Ascending aorta (tissue), 2 donors: Measurements from ENCODE around the gene FLNB. TPM values are rescaled to one million over a fixed set of nuclear protein-coding genes. Genes with fewer than 3 reads are reported as not detected.
A peak's percentile ranks its signal among the peaks of the same experiment; 100 is the strongest.

Experiments used
- DNase-seq, 2 donors: peaks; one replicate each; pipeline ENCODE4 v3.0.0-alpha.2; 2019; ENCODE audit warnings: low spot score in 2 of 2
- H3K27ac ChIP-seq, 2 donors: fragments of 200-600 bp; sonication (generic); one replicate each; pipeline ENCODE4 v1.5.1; 2016 to 2017; ENCODE audit warnings: mild to moderate bottlenecking in 1 of 2
- H3K27me3 ChIP-seq: fragments of 200-600 bp; sonication (generic); one replicate; pipeline ENCODE4 v1.5.1; 2017
- H3K36me3 ChIP-seq, 2 donors: fragments of 200-600 bp; sonication (generic); one replicate each; pipeline ENCODE4 v1.5.1; 2016
- H3K4me1 ChIP-seq, 2 donors: fragments of 200-600 bp; sonication (generic); one replicate each; pipeline ENCODE4 v1.5.1; 2016 to 2017; ENCODE audit warnings: mild to moderate bottlenecking in 1 of 2
- H3K4me3 ChIP-seq, 2 donors: fragments of 200-600 bp; sonication (generic); one replicate each; pipeline ENCODE4 v1.5.1; 2016 to 2017; ENCODE audit warnings: mild to moderate bottlenecking in 1 of 2
- H3K9me3 ChIP-seq, 2 donors: fragments of 200-600 bp; sonication (generic); one replicate each; pipeline ENCODE4 v1.5.1; 2016
- intact Hi-C: fragments of 100-400 bp; cut with DNase I; formaldehyde crosslinking; loops from one replicate; pipeline ENCODE4 v1.15.1; 2023
- total RNA-seq: library from RNA; depleted of rRNA; stranded (reverse); fragments of >200 nt; gene quantifications from one replicate; pipeline ENCODE4 v1.1.0, GENCODE V29; 2016
- TF ChIP-seq, protein P1 (sequence below), 3 experiments: fragments of 200-600 bp in 2 of 3; fragments of 450-650 bp in 1 of 3; sonication (generic) in 2 of 3; IDR thresholded peaks; one replicate each; pipeline ENCODE4 v1.5.1; 2016 to 2019; ENCODE audit warnings: antibody characterized with exemption in 3 of 3, mild to moderate bottlenecking in 1 of 3, moderate library complexity in 1 of 3

FLNB gene
- total RNA-seq, 1 donor from 2014 or later, result 144 TPM

DNA sequence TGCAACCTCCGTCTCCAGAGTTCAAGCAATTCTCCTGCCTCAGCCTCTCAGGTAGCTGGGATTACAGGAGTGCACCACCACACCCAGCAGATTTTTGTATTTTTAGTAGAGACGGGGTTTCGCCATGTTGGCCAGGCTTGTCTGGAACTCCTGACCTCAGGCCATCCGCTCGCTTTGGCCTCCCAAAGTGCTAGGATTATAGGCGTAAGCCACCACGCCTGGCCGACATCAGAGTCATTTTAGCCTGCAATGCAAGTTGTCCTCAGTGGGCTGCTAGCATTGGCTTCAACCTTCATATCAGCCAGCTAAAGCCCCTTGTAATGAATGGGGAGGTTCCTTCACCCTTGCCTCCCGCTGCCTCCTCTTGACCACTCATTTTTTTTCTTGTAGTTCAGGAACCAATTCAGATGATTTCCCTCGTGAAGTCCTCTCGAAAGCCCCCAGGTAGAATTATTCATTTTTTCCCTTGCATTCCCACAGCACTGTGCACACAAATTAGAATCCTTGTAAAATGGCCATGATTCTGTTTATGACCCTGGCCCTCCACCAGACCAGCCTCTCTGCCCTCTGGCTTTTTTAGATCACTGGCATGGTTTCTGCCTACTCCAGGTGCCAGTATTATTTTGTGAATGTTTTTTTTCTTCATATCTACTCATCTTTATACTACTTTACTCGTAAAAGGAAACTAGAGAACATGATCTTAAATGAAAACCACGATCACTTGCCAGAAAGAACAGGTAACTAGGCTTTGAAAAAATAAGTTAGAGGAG lies 29.1 kb downstream of the FLNB start:
- no peaks in the 10 kb centered on the region for H3K36me3 ChIP-seq
- peaks cover 0 to 51% of the 10 kb centered on the region in 2 donors for H3K4me1 ChIP-seq
- no peak overlapping the region for H3K4me3 ChIP-seq
- intact Hi-C loops, result no loop called here
- no peak for DNase-seq
- TF ChIP-seq, protein P1, sequence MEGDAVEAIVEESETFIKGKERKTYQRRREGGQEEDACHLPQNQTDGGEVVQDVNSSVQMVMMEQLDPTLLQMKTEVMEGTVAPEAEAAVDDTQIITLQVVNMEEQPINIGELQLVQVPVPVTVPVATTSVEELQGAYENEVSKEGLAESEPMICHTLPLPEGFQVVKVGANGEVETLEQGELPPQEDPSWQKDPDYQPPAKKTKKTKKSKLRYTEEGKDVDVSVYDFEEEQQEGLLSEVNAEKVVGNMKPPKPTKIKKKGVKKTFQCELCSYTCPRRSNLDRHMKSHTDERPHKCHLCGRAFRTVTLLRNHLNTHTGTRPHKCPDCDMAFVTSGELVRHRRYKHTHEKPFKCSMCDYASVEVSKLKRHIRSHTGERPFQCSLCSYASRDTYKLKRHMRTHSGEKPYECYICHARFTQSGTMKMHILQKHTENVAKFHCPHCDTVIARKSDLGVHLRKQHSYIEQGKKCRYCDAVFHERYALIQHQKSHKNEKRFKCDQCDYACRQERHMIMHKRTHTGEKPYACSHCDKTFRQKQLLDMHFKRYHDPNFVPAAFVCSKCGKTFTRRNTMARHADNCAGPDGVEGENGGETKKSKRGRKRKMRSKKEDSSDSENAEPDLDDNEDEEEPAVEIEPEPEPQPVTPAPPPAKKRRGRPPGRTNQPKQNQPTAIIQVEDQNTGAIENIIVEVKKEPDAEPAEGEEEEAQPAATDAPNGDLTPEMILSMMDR (IDR thresholded peaks at IDR 0.05), result no peak
- no peaks in the 10 kb centered on the region for H3K27me3 ChIP-seq
- no peaks in the 10 kb centered on the region for H3K9me3 ChIP-seq
- H3K27ac ChIP-seq, result no peak overlapping the region

DNA sequence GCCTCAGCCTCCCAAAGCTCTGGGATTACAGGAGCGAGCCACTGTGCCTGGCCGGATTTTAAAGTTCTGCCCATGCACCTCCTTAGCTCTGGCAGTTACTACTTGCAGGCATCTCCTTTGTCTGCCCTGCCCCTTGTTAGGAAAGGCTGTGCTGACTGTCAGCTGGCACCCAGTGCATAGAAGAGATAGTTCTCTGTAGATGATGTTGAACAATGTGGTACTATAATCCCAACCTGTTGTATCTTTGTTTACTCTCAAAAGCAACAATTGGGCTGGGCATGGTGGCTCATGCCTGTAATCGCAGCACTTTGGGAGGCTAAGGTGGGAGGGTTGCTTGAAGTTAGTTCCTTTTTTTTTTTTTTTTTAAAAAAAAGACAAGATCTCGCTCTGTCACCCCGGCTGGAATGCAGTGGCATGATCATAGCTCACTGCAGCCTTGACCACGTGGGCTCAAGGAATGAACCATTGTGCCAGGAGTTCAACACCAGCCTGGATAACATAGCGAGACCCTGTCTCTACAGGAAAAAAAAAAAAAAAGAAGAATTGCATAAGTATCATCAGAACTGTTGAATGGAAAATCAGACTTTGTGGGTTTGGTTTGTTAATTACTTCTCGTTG lies 30.6 kb downstream of the FLNB start:
- Histone ChIP-seq H3K27me3 (no peaks in the 10 kb centered on the region), H3K4me1 (peaks cover 3 to 61% of the 10 kb centered on the region in 2 donors), H3K36me3 (no peaks in the 10 kb centered on the region), H3K9me3 (no peaks in the 10 kb centered on the region), H3K27ac (no peak overlapping the region), H3K4me3 (no peak overlapping the region)
- TF ChIP-seq, protein P1 (IDR thresholded peaks at IDR 0.05), result no peak
- intact Hi-C loops, result no loop called here
- DNase-seq, result no peak

DNA sequence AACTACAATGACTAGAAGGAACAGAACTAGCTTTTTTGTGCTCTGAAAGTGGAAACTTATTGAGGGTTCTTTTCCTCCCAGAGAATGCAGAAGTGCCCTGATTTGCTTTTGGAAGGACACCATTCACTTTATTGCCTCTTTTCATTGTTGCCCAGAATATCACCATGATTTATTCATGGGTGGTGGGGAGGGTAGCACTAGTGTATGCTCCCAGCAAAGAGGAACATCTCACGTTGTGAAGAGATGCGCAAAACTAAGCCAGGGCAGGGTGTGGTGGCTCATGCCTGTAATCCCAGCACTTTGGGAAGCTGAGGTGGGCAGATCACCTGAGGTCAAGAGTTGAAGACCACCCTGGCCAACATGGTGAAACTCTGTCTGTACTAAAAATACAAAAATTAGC lies 31.4 kb downstream of the FLNB start:
- intact Hi-C loops, result no loop called here
- Histone ChIP-seq H3K9me3 (no peaks in the 10 kb centered on the region), H3K4me3 (no peak overlapping the region), H3K36me3 (no peaks in the 10 kb centered on the region), H3K4me1 (peaks cover 7 to 68% of the 10 kb centered on the region in 2 donors), H3K27me3 (no peaks in the 10 kb centered on the region), H3K27ac (peak overlapping the region in 1 of 2 donors; percentile 34)
- TF ChIP-seq, protein P1 (IDR thresholded peaks at IDR 0.05), result no peak
- no peak for DNase-seq

DNA sequence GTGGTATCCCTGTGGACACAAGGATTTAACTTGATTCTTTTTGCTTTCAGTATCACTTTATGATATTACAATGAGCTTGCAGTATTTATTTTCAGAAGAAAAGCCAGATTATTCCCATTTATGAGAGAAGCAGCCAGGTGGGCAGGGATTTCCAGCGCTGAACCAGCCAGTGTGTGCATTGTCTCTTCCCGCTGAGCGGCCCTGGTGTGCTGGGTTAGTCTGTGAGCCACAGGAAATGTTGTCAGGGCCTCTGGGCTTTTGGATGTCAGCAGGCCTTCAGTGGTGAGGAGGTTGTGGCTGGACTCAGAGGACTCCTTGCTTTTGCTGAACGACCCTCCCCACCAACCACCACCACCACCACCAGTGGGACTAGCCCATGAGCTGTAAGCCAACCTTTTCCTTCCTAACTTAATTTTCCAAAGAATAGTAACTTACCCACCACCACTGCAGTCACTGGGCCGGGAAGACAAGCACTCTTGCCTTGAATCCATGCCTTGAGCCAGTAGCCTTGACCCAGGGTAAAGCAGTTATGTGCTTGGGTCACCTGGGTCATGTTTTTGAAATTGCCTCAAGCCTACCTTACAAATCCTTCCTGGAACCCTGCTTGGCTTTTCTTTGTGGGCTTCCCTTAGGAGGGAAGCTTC lies 33.1 kb downstream of the FLNB start:
- TF ChIP-seq, protein P1 (IDR thresholded peaks at IDR 0.05), result no peak
- intact Hi-C loops, result no loop called here
- Histone ChIP-seq H3K4me3 (no peak overlapping the region), H3K36me3 (no peaks in the 10 kb centered on the region), H3K4me1 (peaks cover 11 to 65% of the 10 kb centered on the region in 2 donors), H3K27ac (peak overlapping the region; percentile 24 to 71), H3K27me3 (no peaks in the 10 kb centered on the region), H3K9me3 (no peaks in the 10 kb centered on the region)
- DNase-seq, result no peak

DNA sequence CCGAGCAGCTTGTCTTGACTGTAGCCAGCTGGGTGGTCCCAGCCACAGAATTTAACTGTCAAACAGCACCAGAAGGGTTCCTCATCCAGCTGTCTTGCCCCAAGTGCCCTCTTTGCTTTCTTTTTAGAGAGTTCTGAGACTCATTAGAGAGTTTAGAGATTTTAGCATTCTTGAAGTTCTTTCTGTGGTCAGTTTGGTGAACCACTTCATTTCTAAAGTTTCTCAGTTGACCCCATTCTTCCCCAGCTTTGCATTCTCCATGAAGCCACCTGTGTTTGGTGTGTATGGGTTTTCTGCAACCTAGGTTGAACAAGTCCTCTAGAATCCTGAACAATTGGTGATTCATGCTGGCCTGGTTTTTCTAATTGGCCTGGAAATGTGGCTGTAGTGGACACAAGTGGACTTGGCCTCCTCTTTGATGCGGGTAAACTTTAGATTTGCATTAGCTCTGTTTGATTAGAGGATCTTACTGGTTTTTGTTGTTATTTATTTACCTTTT lies 33.7 kb downstream of the FLNB start:
- DNase-seq, result no peak
- Histone ChIP-seq H3K27me3 (no peaks in the 10 kb centered on the region), H3K4me1 (peaks cover 11 to 67% of the 10 kb centered on the region in 2 donors), H3K9me3 (no peaks in the 10 kb centered on the region), H3K27ac (peak overlapping the region; percentile 24 to 71), H3K4me3 (no peak overlapping the region), H3K36me3 (no peaks in the 10 kb centered on the region)
- intact Hi-C loops, result no loop called here
- TF ChIP-seq, protein P1 (IDR thresholded peaks at IDR 0.05), result no peak
